HG03175 (cell line): ENCODE data around the gene C19orf12.

ENCODE experiments used
- ATAC-seq: cut with Tn5 transposase; IDR thresholded peaks from one replicate; pipeline ENCODE4 v1.9.1; 2021; ENCODE audit warnings: mild to moderate bottlenecking, moderate library complexity; ENCODE audit not compliant: unreplicated experiment

The C19orf12 gene

DNA sequence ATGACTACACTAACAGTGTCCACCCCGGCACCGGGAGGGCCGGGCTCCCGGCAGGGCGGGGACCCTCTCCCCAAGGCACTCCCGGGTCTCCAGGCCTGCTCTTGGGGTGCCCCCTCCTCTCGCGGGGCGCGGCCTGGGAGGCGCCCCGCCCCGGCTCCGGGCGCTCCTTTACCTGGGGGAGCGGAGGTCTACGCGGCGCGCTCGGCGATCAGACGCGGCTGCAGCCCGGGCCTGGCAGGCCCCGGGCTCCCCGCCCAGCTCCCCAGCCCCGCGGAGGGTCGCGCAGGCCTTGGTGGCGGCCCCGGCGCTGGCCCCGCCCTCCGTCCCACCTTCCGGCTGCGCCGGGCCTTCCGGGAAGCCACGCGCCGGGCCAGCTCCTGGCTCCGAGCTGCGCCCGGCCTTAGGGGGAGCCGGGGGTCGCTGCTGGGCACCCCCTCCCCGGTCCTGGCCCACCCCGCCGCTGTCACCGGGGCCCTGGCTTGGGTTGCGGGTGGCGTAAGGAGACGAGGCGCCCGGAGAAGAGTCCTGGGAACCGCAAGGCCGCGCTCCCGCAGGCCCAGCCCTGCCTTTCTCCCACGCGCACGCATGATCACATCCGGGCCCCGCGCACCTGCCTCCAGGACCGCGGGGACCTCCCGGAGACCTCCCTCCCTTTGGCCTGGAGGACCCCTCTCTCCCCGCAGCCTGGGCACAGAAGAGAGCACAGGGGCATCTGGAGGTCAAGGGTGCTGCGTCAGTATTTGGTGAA lies at the start of gene C19orf12:
TSS of gene C19orf12 (minus strand) at position 309 of the 748 bp plus-strand sequence. CDS start 6,848 bp downstream, outside the sequence.
- peak; percentile 69 for ATAC-seq

DNA sequence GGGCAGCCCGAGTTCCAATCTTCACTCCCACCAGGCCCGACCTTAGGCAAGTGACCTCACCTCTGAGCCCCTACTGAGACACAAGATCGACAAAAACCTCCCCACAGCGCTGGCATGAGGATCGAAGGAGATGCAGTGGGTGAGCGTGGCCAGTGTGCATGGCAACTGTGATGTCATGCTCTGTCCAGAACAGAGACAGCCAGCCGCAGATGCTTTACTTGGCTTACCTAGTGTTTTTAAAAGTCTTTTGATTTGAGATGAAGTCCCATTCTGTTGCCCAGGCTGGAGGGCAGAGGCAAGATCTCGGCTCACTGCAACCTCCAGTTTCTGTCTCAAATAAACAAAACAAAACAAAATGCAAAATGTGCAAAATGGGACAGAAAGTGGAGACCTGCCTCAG lies 49.3 kb upstream of the C19orf12 start:
- no peak for ATAC-seq

DNA sequence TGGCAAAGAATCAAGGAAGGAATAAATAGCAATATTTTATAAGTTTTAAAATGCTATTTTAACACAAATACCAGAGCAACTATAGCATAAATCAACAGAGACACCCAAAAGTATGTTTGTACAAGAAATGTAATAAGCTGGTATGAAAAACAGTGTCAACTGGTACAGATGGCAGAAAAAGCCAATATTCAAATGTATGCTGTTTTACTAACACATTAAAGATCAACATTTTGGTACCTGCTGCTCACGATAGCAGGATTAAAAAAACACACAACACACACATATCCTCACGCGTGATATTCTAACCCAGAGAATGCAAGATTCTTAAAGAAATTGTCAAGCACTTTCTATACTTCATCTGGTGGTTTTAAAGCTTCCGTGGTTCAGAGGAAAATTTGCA lies 48.1 kb upstream of the C19orf12 start:
- no peak for ATAC-seq

DNA sequence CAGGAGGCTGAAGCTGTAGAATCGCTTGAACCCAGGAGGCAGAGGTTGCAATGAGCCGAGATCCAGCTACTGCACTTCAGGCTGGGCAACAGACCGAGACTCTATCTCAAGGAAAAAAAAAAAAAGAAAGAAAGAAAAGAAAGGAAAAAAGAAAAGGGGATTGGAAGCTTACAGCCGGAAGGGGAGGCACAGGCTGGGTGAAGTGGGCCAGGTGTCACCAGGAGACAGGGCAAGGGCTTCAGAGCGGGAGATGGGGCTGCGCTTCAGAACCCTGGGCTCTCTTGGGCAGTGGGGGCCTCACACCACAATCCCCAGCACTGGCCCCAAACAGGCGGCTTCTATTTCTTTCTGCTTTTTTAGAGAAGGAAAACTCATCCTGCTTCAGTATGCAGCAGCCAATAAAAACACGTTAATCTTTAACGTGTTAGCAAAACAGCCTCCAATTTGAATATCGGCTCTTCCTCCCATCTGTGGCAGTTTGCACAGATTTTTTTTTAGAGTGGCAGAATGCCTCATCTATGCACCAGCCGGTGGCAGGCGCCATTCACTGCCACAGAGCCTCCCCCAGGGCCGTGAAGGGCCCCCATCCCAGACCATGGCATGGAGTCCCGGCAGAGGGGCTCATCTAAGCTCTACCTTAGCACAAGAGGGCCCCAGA lies 46.6 kb upstream of the C19orf12 start:
- no peak for ATAC-seq

DNA sequence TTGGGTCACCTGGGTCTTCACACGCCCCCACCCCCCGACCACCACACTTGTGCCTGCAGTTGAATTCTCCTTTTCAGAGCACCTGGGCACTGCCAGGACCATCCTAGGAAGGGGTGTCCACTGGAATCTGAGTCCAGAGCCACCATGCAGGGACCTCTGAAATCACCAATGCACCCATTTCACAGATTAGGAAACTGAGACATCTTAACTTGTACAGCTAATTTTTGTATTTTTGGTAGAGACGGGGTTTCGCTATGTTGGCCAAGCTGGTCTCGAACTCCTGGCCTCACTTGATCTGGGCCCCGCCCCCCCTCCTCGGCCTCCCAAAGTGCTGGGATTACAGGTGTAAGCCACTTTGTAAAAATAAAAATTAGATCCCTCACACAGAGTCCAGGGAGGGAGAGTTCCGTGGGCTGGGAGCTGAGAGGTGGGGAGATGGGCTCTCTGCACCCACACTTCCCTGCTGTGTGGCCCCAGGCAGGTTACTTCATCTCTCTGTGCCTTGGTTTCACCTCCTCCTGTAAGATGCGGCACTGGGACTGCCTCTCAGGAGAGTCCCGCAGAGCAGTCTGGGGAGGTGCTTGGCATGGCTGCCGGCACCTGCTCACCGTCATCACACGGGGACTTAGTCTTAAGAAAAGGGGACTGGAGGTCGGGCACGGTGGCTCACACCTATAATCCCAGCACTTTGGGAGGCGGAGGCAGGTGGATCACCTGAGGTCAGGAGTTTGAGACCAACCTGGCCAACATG lies 45.9 kb upstream of the C19orf12 start:
- no peak for ATAC-seq

DNA sequence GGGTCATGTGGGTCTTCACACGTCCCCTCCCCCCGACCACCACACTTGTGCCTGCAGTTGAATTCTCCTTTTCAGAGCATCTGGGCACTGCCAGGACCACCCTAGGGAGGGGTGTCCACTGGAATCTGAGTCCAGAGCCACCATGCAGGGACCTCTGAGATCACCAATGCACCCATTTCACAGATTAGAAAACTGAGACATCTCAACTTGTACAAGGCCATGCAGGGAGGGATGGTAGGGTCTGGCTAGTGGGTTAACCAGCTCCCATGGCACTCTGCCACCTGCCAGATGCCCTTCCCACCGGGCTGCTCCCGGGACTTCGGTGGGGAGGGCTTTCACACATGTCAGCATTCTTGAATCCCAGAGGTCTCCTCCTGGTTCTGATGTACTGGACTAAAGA lies 44.3 kb upstream of the C19orf12 start:
- no peak for ATAC-seq

DNA sequence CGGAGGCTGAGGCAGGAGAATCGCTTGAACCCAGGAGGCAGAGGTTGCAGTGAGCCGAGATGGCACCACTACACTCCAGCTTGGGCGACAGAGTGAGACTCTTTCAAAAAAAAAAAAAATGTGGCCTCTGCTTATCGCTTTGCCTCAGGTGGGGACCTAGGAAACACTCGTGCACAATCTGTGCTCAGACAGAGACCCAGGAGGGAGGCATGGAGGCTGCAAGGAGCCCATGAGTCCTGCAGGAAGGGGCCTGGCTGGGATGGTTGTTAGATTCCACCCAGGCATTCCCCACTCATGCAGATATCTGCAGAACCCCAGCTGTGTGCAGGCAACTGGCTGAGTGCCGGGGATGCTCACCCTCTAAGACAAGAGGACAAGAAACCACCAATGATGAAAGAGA lies 43.8 kb upstream of the C19orf12 start:
- ATAC-seq = no peak

DNA sequence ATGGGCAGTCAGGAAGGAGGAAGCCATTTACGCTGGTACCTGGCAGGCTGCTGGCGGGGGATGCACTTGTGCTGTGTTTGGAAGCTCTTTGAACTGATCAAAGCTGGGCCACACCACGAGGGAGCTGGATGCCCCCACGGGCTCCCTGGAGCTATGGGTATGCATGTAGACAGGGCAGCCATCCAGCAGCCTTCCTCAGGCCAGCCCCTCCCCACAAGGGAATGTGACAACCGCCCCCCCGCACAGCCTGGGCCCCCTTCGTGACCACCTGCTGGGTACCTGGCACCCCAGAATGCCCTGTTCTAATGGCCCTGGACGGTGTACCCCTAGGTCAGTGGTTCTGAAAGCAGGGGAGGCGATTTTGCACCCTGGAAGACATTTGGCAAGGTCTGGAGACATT lies 42.5 kb upstream of the C19orf12 start:
- no peak for ATAC-seq

DNA sequence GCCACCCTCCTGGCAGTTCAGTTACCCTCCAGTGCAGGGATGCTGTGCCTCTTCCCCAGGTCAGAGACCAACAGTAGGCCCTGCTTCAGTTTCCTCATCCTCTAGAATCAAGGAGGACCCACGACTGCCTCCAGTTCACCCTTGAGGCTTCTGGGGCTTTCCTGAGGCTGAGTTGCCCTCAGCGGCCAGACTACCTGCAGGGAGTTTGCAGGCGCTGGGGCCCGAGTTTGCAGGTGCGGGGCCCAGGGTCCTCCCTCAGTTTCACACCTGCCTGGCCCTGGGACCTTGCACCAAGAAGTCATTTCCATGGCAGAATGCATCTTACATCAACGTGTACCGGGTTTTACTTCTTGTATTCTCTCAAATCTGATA lies 38.9 kb upstream of the C19orf12 start:
- no peak for ATAC-seq

DNA sequence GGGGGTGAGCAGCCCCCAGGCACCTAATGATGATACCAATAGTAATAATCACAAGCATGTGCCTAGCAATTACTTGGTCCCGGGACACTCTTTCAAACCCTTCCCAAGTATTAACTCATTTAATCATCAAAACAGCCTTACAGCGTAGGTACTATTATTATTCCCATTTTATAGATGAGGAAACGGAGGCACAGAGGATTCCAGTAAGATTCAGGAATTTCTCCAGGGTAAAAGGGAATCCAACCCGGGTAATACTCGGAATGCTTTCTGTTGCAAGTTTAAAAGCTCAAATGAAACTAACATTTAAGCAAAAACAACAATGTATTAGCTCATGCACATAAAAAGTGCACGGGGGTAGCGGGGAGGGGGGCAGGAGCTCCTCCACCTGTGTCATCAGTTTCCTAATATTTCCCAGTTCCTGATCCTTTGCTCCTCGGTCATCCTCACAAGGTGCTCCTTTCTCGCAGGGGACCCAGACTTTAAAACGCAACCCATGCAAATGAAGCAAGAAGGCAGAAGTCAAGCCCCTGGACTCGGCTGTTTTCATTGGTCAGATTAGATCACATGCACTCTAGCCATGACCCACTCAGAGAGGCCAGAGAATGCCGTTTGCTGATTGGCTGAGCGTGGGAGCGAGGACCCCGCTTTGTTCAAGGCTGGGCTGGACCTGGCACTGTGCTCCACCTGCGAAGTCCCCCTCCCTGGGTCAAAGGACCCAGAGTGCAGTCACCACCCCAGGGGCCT lies 38.3 kb upstream of the C19orf12 start:
- ATAC-seq = no peak

DNA sequence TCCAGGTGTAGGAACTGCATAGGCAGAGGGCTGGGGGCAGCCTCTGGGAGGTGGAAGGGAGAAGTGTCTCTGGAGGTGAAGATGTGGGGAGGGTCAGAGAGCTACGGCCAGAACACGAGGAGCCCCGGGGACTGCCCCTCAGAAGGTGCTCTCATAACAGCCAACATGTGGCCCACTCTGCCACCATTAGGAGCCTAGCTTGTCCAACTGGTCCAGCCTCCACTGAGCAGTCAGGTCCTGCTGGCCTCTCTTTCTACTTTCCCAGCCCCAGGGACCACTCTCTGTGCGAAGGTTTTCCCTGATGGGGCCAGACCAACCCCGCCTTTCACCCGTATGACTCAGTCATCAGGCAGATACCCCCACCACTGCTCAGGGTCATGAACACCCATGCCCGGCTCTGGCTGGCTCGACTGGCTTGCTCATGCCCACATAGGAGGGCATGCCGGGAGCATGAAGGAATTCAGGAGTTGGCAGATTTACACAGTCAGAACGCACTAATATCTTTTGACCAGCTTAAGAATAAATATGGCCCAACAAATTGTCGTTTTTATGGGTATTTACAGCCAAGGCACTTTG lies 37.5 kb upstream of the C19orf12 start:
- ATAC-seq = no peak

DNA sequence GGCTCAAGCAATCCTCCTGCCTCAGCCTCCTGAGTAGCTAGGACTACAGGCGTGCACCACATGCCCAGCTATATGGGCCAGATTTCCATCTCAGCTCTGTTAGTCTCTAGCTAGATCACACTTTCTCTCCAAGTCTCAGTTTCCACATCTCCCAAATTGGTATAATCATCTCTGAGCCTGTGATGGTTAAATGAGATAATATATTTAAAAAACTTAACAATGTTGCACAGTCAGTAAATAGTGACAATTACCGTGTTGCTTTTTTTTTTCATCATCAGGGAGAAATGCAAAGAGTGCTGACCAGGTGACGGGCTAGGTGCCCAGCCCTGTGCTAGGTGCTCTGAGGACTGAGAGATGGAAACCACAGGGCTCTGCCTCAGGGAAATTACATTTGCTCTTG lies 36.9 kb upstream of the C19orf12 start:
- no peak for ATAC-seq

DNA sequence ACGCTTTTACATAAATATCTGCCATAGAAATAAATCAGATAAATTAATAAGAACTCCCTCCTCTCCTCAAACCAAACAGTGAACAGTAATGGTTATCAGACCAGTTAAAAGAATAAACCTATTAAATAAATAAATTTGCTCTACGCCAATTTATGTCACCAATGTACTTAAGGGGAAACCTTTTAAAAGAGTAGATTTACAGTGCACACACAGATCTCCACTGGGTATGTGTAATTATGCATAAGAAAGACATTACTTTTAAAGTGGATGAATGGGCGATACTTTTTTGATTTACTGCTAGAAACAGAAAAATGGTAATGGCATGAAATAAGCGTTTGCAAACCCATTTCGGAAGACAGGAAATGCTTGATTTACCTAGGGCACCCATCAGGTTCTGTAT lies 34.9 kb upstream of the C19orf12 start:
- no peak for ATAC-seq

DNA sequence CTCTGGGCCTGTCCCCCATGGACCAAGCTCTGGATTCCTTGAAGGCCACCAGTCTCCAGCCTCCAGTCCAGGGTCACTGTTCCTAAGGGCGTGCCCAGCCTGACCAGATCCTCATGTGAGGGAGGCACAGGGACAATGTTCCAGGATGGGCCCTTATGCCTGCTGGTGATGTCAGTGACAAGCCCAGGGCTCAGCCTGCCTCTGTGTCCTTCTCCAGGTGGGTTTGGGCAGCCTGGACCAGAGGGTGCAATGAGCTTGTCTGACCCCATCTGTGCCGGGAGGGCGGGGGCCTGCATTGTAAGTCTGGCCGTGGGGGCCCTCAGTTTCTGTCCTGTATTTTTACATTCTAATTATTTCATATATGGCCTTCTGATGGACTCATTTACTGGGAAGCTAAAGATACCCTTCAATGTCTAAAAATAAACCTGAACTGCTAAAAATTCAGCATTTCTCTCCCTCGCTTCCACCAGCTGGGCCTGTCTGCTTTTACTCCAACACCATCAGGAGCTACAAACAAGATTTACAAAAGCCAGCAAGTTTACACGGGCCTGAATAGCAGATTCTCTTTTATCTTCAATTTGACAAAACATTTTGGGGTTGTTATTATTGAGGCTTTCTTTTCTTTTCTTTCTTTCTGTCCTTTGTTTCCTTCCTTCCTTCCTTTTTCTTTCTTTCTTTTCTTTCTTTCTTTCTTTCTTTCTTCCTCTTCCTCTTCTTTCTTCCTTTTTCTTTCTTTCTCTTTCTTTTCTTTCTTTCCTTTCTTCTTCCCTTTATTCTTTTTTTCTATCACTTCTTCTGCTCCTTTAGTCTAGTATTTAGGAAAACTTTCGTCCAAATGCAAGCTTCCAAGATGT lies 34.2 kb upstream of the C19orf12 start:
- no peak for ATAC-seq

DNA sequence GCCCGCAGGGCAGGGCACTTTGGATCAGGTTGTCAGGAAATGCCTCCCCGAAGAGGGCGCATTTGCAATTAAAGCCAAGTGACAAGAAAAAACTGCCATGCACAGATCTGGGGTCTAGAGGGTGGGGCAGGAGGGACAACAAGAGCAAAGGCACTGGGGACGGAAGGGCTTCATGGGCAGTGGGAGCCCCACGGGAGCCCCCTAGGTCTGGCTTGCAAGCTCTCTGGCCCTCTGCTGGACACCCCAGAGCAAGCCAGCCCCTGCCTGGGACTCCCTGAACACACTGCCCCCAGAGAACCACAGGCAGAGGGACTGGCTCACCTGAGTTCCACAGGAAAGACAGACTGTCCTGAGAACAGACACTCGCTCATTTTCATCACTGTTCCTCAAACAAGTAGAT lies 30.2 kb upstream of the C19orf12 start:
- no peak for ATAC-seq

DNA sequence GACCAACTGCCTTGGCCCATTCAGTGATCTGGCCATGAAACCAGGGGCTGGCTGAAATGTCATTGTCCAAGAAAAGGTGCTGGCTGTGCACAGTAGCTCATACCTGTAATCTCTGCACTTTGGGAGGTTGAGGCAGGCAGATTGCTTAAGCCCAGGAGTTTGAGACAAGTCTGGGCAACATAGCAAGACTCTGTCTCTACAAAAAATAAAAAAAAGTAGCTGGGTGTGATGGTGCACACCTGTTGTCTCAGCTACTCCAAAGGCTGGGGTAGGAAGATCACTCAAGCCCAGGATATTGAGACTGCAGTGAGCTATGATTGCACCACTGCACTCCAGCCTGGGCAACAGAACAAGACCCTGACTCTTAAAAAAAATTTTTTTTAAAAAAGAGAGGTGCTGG lies 28.6 kb upstream of the C19orf12 start:
- ATAC-seq = no peak

DNA sequence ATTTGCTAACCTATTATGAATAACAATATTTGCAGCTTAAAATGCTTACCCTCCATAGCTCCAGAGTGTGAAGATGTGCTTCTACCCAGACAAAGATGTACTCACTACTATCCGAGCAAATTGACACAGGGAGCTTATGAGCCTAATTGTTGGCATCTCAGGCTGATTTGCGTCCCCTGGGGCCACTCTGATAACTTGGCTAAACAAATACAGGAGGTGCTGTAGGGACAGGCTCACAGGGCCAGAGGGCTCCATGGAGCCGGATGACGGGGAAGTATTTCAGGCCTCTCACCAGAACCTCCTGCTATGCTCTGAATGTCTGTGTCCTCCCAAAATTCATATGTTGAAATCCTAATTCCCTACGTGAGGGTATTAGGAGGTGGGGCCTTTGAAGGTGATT lies 26.7 kb upstream of the C19orf12 start:
- ATAC-seq = no peak

DNA sequence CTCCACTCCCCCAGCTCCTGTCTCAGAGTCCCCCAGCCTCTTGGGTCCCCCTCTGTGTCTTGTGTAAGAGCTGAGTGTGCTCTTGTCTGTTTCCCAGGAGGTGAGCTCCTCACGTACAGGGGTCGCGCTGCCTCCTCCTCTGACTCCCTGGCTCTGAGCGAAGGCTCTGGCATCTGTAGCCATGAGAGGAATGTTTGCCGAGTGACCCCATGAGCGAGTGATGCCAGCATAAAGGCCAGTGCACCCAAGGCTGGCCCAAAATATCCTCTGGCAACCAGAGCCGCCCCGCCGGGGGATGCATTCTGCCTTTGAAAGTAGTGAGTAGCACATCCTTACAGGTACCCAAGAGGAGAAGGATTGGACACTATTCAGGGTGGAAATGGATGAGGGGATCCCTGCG lies 26.2 kb upstream of the C19orf12 start:
- ATAC-seq = no peak

DNA sequence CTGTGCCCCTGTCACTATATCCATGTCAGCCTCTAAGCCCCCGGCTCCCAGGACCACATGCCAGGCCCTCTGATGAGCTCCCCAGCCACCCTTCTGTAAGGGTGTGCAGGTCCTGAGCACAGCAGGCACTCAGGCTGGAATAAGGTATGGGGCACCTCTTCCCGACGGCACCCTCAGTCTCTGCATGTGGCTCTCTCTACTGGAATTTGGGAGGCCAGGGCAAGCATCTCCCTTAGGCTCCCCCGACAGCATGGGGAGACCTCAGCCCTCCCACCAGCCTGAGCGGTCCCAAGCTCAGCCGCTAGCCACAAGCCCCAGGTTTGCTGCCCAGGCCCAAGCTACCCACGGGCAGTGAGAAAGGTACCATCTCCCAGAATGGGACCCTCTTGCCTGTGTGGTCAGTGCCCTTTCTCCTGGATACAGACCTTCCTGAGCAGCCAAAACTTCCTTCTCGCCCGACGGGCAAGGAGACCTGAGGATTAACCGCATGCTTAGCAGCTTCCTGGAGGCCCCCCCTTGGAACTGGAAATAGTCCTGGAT lies 22.5 kb upstream of the C19orf12 start:
- ATAC-seq = no peak

DNA sequence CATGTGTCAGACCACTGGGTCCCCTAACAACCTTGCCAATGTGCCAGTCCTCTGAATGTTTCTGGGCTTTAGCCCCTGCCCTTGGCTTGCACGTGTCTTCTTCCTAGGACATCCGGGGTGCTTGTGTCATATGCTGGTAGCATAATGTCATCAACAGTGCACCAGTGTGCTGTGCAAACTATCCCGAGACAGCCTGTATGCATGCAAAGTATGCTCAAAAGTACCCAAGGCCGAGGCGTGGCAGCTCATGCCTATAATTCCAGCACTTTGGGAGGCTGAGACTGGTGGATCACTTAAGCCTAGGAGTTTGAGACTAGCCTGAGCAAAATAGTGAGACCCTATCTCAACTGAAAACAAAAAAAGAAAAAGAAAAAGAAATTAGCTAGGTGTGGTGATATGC lies 20.8 kb upstream of the C19orf12 start:
- no peak for ATAC-seq
